ENCODE data around the gene ZNG1B.
A peak's percentile ranks its signal among the peaks of the same experiment; 100 is the strongest.
"Not testable (repeated sequence)": the region's sequence is repeated elsewhere in the genome, so short reads cannot be mapped to it uniquely, and the experiment has no call there.

Gene ZNG1B

DNA sequence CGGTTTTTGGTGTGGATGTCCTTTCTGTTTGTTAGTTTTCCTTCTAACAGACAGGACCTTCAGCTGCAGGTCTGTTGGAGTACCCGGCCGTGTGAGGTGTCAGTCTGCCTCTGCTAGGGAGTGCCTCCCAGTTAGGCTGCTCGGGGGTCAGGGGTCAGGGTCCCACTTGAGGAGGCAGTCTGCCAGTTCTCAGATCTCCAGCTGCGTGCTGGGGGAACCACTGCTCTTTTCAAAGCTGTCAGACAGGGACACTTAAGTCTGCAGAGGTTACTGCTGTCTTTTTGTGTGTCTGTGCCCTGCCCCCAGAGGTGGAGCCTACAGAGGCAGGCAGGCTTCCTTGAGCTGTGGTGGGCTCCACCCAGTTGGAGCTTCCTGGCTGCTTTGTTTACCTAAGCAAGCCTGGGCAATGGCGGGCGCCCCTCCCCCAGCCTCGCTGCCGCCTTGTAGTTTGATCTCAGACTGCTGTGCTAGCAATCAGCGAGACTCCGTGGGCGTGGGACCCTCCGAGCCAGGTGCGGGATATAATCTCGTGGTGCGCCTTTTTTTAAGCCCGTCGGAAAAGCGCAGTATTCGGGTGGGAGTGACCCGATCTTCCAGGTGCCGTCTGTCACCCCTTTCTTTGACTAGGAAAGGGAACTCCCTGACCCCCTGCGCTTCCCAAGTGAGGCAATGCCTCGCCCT is 39.3 kb downstream of the ZNG1B start:
- H3K27me3 ChIP-seq (ENCODE audit: control insufficient read depth, insufficient read depth, low read length); H3K27ac ChIP-seq (ENCODE audit: low read depth, low read length); H3K9me3 ChIP-seq (ENCODE audit: control insufficient read depth, insufficient read depth, low read depth, low read length); H3K36me3 ChIP-seq (ENCODE audit: control insufficient read depth, insufficient read depth, low read length); H3K9ac ChIP-seq (ENCODE audit: low read length); H3K4me1 ChIP-seq (ENCODE audit: control insufficient read depth, insufficient read depth, low read length): not testable (repeated sequence)
- H3K4me3 ChIP-seq (ENCODE audit: low read depth, low read length) = peak overlapping the region; percentile 39; the same call in 1 of the 2 replicates

DNA sequence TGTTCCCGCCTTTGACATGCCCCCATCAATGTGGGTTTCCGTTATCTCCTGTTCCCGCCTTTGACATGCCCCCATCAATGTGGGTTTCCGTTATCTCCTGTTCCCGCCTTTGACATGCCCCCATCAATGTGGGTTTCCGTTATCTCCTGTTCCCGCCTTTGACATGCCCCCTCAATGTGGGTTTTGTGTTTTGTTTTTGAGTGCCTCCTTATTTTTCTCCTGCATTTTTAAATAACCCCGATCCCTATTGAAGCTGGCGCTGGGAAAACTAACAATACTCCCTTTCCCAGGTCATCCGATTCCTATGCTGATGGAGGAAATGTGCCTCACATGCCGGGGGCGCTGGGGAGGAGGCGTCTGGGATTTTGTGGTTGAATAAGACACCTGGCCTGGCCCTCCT is 59.0 kb downstream of the ZNG1B start:
- H3K27ac ChIP-seq (ENCODE audit: low read depth, low read length); H3K4me3 ChIP-seq (ENCODE audit: low read depth, low read length); H3K4me1 ChIP-seq (ENCODE audit: control insufficient read depth, insufficient read depth, low read length); H3K9ac ChIP-seq (ENCODE audit: low read length); H3K36me3 ChIP-seq (ENCODE audit: control insufficient read depth, insufficient read depth, low read length); H3K9me3 ChIP-seq (ENCODE audit: control insufficient read depth, insufficient read depth, low read depth, low read length): not testable (repeated sequence)
- H3K27me3 ChIP-seq (ENCODE audit: control insufficient read depth, insufficient read depth, low read length) = peaks cover 34% of the 10 kb centered on the region

DNA sequence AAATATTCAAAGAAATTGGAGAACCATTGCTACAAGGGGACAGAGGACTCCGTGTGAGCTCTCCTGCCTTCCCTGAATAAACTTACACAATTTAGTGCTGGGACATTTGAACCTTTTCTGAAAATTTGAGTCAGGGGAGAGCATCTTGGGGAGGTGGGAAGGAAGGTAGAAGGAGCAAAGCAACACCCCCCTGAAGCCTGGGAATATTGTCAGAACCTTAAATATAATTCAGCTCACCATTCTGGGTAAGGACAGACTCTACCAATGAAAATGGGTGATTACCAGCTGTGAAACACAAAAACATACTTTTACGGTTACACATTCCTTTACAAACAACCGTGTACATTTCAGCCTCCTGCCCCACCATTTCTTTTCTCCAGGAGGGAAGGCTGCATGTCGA is 60.9 kb downstream of the ZNG1B start, which contains the start of gene FOXD4L1:
TSS of gene FOXD4L1 (plus strand) at position 301 of the 400 bp plus-strand sequence. CDS start 592 bp downstream, outside the sequence.
- H3K4me3 ChIP-seq (ENCODE audit: low read depth, low read length) = not testable (repeated sequence)

DNA sequence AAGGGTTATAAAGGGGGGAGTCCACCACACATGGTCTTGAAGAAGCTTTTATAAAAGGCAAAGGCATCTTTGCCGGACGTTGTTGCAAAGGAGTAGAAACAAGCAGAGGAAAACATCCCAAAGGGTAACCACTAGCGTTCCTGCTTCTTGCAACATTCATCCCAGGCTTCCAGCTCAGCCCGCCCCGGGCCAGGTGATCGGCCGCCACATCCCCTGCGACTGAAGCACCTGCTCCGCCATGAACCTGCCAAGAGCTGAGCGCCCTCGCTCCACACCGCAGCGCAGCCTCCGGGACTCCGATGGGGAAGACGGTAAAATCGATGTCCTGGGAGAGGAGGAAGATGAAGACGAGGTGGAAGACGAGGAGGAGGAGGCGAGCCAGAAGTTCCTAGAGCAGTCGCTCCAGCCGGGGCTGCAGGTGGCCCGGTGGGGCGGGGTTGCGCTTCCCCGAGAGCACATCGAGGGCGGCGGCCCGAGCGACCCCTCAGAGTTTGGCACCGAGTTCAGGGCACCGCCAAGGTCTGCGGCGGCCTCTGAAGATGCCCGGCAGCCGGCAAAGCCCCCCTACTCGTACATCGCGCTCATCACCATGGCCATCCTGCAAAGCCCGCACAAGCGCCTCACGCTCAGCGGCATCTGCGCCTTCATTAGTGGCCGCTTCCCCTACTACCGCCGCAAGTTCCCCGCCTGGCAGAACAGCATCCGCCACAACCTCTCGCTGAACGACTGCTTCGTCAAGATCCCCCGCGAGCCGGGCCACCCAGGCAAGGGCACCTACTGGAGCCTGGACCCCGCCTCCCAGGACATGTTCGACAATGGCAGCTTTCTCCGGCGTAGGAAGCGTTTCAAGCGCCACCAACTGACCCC is 61.8 kb downstream of the ZNG1B start:
- not testable (repeated sequence) for H3K4me3 ChIP-seq (ENCODE audit: low read depth, low read length); H3K36me3 ChIP-seq (ENCODE audit: control insufficient read depth, insufficient read depth, low read length); H3K9me3 ChIP-seq (ENCODE audit: control insufficient read depth, insufficient read depth, low read depth, low read length); H3K9ac ChIP-seq (ENCODE audit: low read length); H3K27ac ChIP-seq (ENCODE audit: low read depth, low read length); H3K4me1 ChIP-seq (ENCODE audit: control insufficient read depth, insufficient read depth, low read length)
- H3K27me3 ChIP-seq (ENCODE audit: control insufficient read depth, insufficient read depth, low read length) = peaks cover 59% of the 10 kb centered on the region

More for the DNA sequence above, 60.9 kb downstream of the ZNG1B start, which contains the start of gene FOXD4L1:
- H3K9me3 ChIP-seq (ENCODE audit: control insufficient read depth, insufficient read depth, low read depth, low read length); H3K9ac ChIP-seq (ENCODE audit: low read length); H3K4me1 ChIP-seq (ENCODE audit: control insufficient read depth, insufficient read depth, low read length); H3K27ac ChIP-seq (ENCODE audit: low read depth, low read length); H3K36me3 ChIP-seq (ENCODE audit: control insufficient read depth, insufficient read depth, low read length): not testable (repeated sequence)
- peaks cover 50% of the 10 kb centered on the region for H3K27me3 ChIP-seq (ENCODE audit: control insufficient read depth, insufficient read depth, low read length)

DNA sequence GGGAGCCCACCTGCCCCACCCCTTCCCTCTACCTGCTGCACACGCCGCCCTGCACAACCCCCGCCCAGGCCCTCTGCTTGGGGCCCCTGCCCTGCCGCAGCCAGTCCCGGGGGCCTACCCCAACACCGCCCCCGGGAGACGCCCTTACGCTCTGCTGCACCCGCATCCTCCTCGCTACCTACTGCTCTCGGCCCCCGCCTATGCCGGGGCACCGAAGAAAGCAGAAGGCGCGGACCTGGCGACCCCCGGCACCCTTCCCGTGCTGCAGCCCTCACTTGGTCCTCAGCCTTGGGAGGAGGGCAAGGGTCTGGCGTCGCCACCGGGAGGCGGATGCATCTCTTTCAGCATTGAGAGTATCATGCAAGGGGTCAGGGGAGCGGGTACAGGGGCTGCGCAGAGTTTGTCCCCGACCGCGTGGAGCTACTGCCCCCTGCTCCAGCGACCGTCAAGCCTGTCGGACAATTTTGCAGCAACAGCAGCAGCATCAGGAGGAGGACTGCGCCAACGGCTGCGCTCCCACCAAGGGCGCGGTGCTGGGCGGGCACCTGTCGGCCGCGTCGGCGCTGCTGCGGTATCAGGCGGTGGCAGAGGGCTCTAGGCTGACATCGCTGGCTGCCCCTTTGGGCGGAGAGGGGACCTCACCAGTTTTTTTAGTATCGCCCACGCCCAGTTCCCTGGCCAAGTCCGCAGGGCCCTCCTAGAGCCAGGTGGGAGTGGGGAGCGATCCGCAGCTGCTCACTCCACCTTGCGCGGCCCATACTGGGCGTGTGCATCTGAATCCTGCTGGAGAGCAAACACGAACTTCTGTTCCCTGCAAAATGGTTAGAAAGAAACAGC is 62.6 kb downstream of the ZNG1B start:
- not testable (repeated sequence) for H3K4me1 ChIP-seq (ENCODE audit: control insufficient read depth, insufficient read depth, low read length); H3K36me3 ChIP-seq (ENCODE audit: control insufficient read depth, insufficient read depth, low read length); H3K9ac ChIP-seq (ENCODE audit: low read length); H3K4me3 ChIP-seq (ENCODE audit: low read depth, low read length); H3K9me3 ChIP-seq (ENCODE audit: control insufficient read depth, insufficient read depth, low read depth, low read length); H3K27ac ChIP-seq (ENCODE audit: low read depth, low read length)
- H3K27me3 ChIP-seq (ENCODE audit: control insufficient read depth, insufficient read depth, low read length) = peaks cover 64% of the 10 kb centered on the region

DNA sequence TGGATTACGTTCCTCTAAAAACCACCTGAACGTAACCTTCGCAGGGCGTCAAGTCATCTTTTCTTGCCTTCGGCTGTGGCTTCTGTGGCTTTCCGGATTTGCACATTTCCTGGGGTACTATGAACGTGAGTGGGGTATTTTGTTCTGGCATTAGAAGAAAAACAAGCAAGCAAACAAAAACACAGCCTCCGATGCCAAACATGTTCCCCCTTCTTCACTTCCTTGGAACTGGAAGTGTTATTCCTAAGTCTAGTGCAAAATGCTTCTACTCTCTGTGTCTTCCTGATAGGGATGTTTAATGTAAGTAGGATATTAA is 63.2 kb downstream of the ZNG1B start:
- H3K36me3 ChIP-seq (ENCODE audit: control insufficient read depth, insufficient read depth, low read length); H3K4me1 ChIP-seq (ENCODE audit: control insufficient read depth, insufficient read depth, low read length); H3K9ac ChIP-seq (ENCODE audit: low read length); H3K27ac ChIP-seq (ENCODE audit: low read depth, low read length); H3K9me3 ChIP-seq (ENCODE audit: control insufficient read depth, insufficient read depth, low read depth, low read length); H3K4me3 ChIP-seq (ENCODE audit: low read depth, low read length): not testable (repeated sequence)
- H3K27me3 ChIP-seq (ENCODE audit: control insufficient read depth, insufficient read depth, low read length) = peaks cover 70% of the 10 kb centered on the region

DNA sequence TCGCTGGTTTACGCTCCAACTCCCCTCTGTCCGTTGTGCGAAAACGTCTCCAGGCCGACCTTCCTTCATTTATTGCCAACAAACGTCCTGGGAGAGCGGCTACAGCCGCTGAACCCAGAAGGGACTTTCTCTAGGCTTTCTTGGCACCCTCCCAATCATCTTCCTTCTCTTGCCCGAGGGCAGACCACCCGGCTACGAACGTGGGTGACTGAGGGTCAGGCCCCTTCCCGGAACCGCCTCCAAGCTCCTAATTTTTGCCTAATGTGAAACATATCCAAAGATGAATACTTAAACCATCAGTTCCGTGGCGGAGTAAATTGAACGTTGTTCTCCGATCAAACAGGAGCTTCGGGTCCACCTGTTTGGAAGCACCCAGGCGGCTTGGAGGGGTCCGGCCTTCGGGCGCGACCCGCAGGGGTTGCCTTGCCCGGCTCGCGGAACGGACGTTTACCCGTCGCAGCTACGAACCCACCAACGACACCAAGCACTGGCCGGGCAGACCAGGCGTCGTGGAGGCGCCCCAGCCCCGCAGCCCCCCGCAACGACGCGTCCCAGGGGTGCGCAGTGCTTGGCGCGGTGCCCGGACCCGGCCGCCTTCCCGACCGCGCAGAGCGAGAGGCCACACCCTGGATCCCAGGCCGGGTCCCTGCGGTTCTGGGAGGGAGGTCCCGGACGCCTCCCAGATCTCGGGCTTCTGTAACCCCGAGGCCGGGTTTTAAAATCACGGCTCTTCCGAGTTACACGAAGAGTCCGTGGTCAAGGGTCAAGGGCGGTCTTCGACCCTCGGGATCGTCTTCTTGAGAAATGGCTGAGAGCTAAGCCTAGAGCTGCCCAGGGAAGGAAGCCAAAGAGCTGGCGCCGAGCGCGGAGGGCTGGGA is 65.0 kb downstream of the ZNG1B start:
- not testable (repeated sequence) for H3K36me3 ChIP-seq (ENCODE audit: control insufficient read depth, insufficient read depth, low read length); H3K9me3 ChIP-seq (ENCODE audit: control insufficient read depth, insufficient read depth, low read depth, low read length); H3K9ac ChIP-seq (ENCODE audit: low read length); H3K4me1 ChIP-seq (ENCODE audit: control insufficient read depth, insufficient read depth, low read length); H3K27ac ChIP-seq (ENCODE audit: low read depth, low read length)
- Histone ChIP-seq H3K4me3 (ENCODE audit: low read depth, low read length) (peak overlapping the region; percentile 52), H3K27me3 (ENCODE audit: control insufficient read depth, insufficient read depth, low read length) (peaks cover 79% of the 10 kb centered on the region)

DNA sequence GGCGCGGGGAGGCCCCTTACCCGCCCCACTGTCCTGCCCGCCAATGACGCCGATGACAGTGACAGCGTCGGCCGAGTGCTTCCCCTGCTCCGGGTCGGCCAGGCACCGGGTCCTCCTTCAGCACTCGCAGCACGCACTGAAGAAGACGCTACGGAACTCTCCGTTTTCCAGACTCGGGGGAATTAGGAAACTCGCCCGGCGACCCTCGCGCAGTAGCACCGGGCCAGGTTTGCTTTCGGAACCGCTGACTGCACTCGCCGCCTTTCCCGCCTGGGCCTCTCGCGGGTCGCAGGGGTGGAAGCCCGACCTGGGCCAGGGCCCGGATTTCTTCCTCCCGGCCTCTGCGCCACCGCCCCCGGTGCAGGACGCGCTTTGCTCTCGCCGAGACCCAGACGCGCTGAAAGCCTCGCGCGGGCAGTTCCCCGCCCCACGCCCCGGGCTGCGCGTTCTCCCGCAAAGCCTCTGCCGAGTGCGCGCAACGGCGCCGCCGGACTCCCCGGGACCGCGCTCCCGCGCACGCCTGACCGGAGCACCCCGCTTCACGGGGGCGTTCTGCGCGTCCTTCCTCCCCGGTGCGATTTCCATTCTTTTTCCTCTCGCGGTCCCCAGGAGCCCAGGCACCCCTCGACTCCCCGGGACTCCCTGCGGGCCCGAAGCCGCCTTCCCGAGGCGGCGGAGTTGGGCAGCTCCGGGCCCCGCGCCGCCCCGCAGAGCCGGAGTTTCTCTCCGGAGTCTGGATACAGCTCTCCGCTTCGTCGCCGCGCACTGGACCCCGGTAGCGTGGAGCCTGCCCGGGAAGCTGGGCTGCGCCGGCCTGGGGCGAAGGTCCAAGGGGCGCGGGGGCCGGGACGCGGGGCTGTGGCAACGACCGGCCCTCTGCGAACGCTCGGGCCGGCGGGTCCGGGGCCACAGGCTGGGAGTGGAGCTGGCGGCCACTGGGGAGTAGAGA is 65.9 kb downstream of the ZNG1B start:
- H3K9me3 ChIP-seq (ENCODE audit: control insufficient read depth, insufficient read depth, low read depth, low read length); H3K36me3 ChIP-seq (ENCODE audit: control insufficient read depth, insufficient read depth, low read length); H3K27ac ChIP-seq (ENCODE audit: low read depth, low read length); H3K4me1 ChIP-seq (ENCODE audit: control insufficient read depth, insufficient read depth, low read length); H3K9ac ChIP-seq (ENCODE audit: low read length): not testable (repeated sequence)
- Histone ChIP-seq H3K4me3 (ENCODE audit: low read depth, low read length) (peak overlapping the region; percentile 52), H3K27me3 (ENCODE audit: control insufficient read depth, insufficient read depth, low read length) (peaks cover 82% of the 10 kb centered on the region)

DNA sequence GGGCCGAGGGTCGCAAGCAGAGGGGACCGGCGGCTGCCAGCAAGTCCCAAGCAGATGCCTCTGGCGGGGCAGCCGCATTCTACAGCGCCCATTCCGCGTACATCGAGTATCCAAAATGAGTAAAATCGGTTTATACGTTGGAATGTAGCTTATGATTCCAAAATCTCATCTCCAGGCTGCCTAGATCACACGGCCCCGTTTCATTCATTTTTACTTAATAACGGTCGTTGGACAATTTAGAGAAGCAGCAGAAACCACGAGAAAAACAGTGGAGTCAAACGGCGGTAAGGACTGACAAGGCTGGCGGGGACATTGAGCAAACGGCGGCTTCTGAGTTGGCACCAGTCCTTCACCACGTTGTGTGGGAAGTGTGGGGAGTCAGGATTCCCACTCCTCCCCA is 66.6 kb downstream of the ZNG1B start:
- peaks cover 80% of the 10 kb centered on the region for H3K27me3 ChIP-seq (ENCODE audit: control insufficient read depth, insufficient read depth, low read length)
- H3K27ac ChIP-seq (ENCODE audit: low read depth, low read length); H3K36me3 ChIP-seq (ENCODE audit: control insufficient read depth, insufficient read depth, low read length); H3K9ac ChIP-seq (ENCODE audit: low read length); H3K4me1 ChIP-seq (ENCODE audit: control insufficient read depth, insufficient read depth, low read length); H3K9me3 ChIP-seq (ENCODE audit: control insufficient read depth, insufficient read depth, low read depth, low read length): not testable (repeated sequence)
- peak overlapping the region; percentile 52; the same call in 1 of the 2 replicates for H3K4me3 ChIP-seq (ENCODE audit: low read depth, low read length)

Data from HUES6 (cell line).